Left renal cortex interstitium (tissue), 4 donors: ENCODE data around the gene RPS6KL1. TPM values are rescaled to one million over a fixed set of nuclear protein-coding genes. Genes with fewer than 3 reads are reported as not detected.
"Not testable (repeated sequence)": the region's sequence is repeated elsewhere in the genome, so short reads cannot be mapped to it uniquely, and the experiment has no call there.

Experiments
- DNase-seq, 4 donors: peaks; one replicate each; pipeline ENCODE4 v3.0.0-alpha.2; 2013; ENCODE audit warnings: low read depth in 4 of 4, low spot score in 2 of 4, missing footprints in 1 of 4
- polyA plus RNA-seq, 4 donors: library from polyadenylated mRNA; unstranded; fragments of 120-200 nt; gene quantifications; one replicate each; pipeline ENCODE4 v1.2.1, GENCODE V29; 2013; ENCODE audit not compliant: insufficient read length in 4 of 4

RPS6KL1 gene
- polyA plus RNA-seq, 4 donors, result 1.0 to 2.1 (median 1.7) TPM

- no peak for DNase-seq
Measured at GRCh38 chr14:74938531-74939495, 15.8 kb upstream of the RPS6KL1 start.

- DNase-seq, result no peak
Measured at GRCh38 chr14:74937171-74937570, 14.1 kb upstream of the RPS6KL1 start.

DNA sequence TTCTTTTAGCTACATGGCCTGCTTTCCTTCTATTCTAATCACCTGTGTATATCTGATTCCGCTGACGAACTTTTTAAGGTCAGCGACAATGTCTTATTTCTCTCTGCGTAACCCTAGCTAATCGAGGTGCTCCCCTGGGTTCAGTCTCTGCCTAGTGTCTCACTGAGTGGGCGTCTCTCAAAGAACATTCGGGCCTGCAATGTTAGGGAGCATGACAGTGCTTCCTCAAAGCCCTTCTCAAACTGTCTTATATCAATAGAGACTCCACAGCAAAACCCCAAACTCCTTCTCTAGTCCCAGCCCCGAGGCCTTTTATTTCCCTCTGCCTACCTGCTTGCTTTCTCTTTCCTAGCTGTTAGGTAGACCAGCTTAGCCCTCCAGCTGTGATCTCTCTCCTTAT lies 13.7 kb upstream of the RPS6KL1 start:
- no peak for DNase-seq

- no peak for DNase-seq
Measured at GRCh38 chr14:74936151-74936550, 13.1 kb upstream of the RPS6KL1 start.

DNA sequence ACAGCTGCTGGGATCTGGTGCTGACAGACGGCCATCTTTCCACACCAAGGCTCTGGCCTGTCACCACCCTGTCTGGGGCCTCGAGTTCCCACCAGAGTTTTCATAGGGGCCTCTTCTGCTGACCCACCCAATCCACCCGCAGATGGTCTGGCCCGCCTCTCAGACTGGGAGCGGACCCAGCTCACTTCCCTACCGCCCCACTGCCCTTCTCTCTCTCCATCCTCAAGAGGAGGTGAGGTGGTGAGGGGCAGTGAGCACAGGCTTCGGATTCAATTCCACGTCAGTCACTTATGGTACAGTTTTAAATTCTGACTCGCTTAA lies 12.3 kb upstream of the RPS6KL1 start:
- no peak for DNase-seq

GRCh38 chr14:74934476-74935359 lies 11.7 kb upstream of the RPS6KL1 start:
- DNase-seq, result no peak

GRCh38 chr14:74934041-74934440 lies 11.0 kb upstream of the RPS6KL1 start:
- DNase-seq, result no peak

- not testable (repeated sequence) for DNase-seq
Measured at GRCh38 chr14:74932936-74933335, 9.9 kb upstream of the RPS6KL1 start.

DNA sequence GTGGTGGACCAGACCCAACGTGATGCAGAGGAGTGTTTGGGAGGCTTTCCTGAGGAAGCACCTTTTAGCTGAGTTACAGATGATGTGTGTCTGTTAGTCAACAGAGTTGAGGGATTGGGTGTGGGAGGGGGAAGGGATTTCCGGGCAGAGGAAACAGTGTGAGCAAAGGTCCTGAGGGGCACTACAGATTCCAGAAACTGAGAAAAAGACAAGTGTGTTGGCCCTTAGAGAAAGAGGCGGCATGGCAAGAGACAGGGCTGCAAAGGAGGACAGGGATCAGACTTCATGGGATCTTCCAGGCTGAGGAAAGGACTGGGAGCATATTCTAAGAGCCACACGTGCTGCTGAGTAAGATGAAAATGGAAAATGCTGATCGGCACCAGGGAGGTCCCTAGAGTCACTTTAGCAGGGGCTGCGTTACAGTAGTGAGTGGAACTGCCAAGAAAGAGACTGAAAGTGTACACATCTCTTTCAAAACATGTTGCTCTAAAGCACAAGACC lies 9.4 kb upstream of the RPS6KL1 start:
- no peak for DNase-seq

DNA sequence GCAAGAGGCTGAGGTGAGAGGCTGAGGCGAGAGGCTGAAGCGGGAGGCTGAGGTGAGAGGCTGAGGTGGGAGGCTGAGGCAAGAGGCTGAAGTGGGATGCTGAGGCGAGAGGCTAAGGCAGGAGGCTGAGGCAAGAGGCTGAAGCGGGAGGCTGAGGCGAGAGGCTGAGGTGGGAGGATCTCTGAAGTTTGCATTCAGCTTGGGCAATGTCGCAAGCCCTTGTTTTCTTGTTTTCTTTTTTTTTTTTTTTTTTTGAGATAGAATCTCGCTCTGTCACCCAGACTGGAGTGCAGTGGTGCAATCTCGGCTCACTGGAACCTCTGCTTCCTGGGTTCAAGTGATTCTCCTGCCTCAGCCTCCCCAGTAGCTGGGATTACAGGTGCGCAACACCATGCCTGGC lies 8.7 kb upstream of the RPS6KL1 start:
- DNase-seq, result not testable (repeated sequence)

- no peak for DNase-seq
Measured at GRCh38 chr14:74929242-74929641, 6.2 kb upstream of the RPS6KL1 start.

- no peak for DNase-seq
Measured at GRCh38 chr14:74927225-74927624, 4.2 kb upstream of the RPS6KL1 start.

DNA sequence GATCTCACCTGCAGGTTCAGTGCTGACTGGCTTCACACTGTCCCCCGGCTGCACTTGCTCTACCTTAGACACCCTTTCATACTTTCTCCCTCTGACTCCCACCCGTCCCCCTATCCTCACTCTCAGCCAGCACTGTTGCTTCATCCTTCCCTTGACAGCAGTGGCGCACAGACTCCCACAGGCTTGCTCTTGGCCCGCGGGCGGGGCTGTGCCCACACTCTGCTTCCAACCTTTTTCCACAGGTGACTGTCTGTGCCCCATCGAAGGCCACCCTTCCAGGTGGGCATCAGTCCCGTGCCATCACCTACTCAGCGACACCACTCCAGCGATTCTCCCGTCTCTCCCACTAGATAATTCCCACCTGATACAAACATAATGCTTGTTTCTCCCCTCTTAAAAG lies 1.0 kb upstream of the RPS6KL1 start:
- DNase-seq, result no peak

DNA sequence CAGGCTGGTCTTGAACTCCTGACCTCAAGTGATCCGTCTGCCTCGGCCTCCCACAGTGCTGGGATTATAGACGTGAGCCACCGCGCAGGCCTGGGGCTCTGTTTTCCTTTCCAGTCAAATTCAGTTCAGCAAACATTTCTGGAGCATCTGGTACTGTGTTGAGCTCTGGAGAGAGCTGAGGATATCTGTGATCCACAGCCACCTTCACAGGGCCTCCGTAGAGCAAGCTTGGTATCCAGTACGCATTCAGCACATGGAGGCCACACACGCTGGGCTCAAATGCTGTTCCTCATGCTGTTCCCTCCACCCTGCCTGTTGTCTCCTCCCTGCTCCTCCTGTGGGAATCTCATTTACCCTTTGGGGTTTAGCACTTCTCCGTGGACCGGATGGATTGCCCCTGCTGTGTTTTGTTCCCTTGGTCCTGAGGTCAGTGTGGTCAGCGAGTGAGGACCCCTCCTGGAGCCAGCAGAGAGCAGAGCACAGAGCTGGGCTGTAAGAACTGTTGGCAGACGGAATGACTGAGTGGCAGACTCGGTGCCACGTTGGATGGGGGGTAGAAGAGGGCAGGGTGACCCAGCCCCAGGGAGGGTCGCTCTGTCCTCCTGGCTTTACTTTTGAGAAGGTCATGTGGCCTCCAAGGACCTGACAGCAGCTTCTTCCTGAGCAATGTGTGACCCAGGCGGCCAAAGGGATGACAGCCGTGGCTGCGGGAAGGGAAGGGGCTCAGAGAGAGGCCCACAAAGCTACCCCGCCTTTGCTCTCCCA lies 891 bp downstream of the RPS6KL1 start:
- DNase-seq, result no peak

- no peak for DNase-seq
Measured at GRCh38 chr14:74921053-74921620, 1.9 kb downstream of the RPS6KL1 start.

GRCh38 chr14:74920281-74920680 lies 2.8 kb downstream of the RPS6KL1 start:
- no peak for DNase-seq

DNA sequence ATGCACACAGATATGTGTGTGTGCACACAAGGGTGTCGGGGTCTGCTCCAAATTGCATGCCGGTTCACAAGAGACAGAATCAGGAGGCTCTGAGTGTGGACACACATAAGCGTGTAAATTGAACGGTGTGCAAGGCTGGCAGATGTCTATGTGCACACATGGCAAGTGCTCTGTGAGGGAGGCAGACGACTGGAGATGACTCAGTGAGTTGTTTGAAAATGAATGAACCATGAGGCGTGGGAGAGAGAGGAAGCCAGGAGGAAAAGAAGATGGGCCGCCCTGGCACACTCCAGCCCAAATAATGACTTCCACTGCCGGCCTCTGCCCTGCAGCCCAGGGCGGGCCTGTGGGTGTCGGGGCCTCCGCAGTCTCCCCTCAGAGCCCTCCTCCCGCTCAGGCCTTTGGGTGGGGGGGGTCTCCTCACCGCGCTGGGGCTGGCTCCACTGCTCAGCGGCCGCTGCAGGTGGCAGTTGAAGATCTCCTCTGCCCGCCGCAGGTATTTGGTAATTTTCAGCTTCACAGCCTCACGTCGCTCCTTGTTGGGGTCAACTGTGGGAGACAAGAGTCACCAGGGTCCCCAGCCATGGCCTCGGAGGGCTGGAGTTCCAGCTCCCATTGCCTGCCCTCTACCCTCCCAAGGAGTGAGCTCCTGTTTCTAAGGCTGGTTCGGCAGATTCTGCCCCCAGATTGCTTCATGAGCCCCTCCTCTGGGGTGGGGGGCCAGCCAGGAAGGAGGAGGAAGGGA lies 3.5 kb downstream of the RPS6KL1 start:
- no peak for DNase-seq

GRCh38 chr14:74918380-74918779 lies 4.7 kb downstream of the RPS6KL1 start:
- DNase-seq, result no peak

GRCh38 chr14:74917646-74918081 lies 5.4 kb downstream of the RPS6KL1 start:
- no peak for DNase-seq

DNA sequence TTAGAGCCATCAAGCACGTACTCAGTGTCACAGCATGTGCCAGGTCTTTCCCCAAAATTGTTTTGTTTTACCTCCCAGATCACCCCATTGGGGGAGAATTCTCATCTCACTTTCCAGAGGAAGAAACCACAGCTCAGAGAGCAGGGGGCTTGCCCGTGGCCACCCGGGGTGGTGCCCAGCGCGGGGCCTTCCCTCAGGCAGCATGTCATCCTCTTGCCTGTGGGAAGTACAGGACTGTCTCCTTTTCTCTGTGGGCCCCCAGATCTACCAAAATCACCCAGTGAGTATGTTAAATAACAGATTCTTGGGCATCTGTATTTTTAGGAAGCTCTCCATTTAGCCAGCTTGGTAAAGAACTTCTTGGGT lies 5.9 kb downstream of the RPS6KL1 start:
- DNase-seq, result no peak
